Smooth muscle cell (in vitro differentiated cells): ENCODE data around the gene CSRP1. TPM values are rescaled to one million over a fixed set of nuclear protein-coding genes. Genes with fewer than 3 reads are reported as not detected.

Experiments used
- DNase-seq: peaks from one replicate; lab custom pipeline; 2025; ENCODE audit not compliant: unreplicated experiment; lab: John Stamatoyannopoulos, UW
- H2AFZ ChIP-seq: fragments of 200-600 bp; sonication (generic); 2 replicates; pipeline ENCODE4 v1.6.0; 2016; ENCODE audit warnings: antibody characterized with exemption, low read depth, mild to moderate bottlenecking
- H3F3A ChIP-seq: fragments of 200-600 bp; sonication (generic); 2 replicates; pipeline ENCODE4 v1.6.0; 2017; ENCODE audit warnings: antibody characterized with exemption, low read depth
- H3K27ac ChIP-seq: fragments of 200-600 bp; sonication (generic); 2 replicates; pipeline ENCODE4 v1.5.1; 2016; ENCODE audit warnings: low read depth, mild to moderate bottlenecking
- H3K27me3 ChIP-seq: fragments of 200-600 bp; sonication (generic); 2 replicates; pipeline ENCODE4 v1.6.1; 2016; ENCODE audit warnings: low read depth, mild to moderate bottlenecking
- H3K36me3 ChIP-seq: fragments of 200-600 bp; sonication (generic); 2 replicates; pipeline ENCODE4 v1.5.1; 2016; ENCODE audit warnings: low read depth
- H3K4me1 ChIP-seq: fragments of 200-600 bp; sonication (generic); 2 replicates; pipeline ENCODE4 v1.5.1; 2016; ENCODE audit warnings: low read depth
- H3K4me2 ChIP-seq: fragments of 200-600 bp; sonication (generic); 2 replicates; pipeline ENCODE4 v1.6.0; 2016; ENCODE audit warnings: mild to moderate bottlenecking
- H3K4me3 ChIP-seq: fragments of 200-600 bp; sonication (generic); 2 replicates; pipeline ENCODE4 v1.5.1; 2016; ENCODE audit warnings: mild to moderate bottlenecking
- H3K79me2 ChIP-seq: fragments of 200-600 bp; sonication (generic); 2 replicates; pipeline ENCODE4 v1.6.0; 2016; ENCODE audit warnings: low read depth, mild to moderate bottlenecking
- H3K9ac ChIP-seq: fragments of 200-600 bp; sonication (generic); 2 replicates; pipeline ENCODE4 v1.6.0; 2016; ENCODE audit warnings: low read depth
- H3K9me3 ChIP-seq: fragments of 200-600 bp; sonication (generic); replicated peaks from 2 replicates; pipeline ENCODE4 v1.5.1; 2016; ENCODE audit warnings: low read depth
- H4K20me1 ChIP-seq: fragments of 200-600 bp; sonication (generic); 2 replicates; pipeline ENCODE4 v1.6.0; 2016; ENCODE audit warnings: low read depth
- WGBS: methylation state at CpG from one replicate; pipeline ENCODE4 v1.1.7; 2016; ENCODE audit warnings: low lambda C conversion rate; 5-methylcytosine and 5-hydroxymethylcytosine counted together
- polyA plus RNA-seq: library from polyadenylated mRNA; unstranded; fragments of >200 nt; fragmentation: Nextera tagmentation; extraction: Ambion mirVana; gene quantifications from 2 replicates; pipeline ENCODE4 v1.2.1, GENCODE V29; 2016
- total RNA-seq: library from RNA; depleted of rRNA; stranded (reverse); fragments of >200 nt; gene quantifications from 2 replicates; pipeline ENCODE4 v1.2.3, GENCODE V29; 2014
- TF ChIP-seq, protein P1 (sequence below): fragments of 200-600 bp; sonication (generic); IDR thresholded peaks from 2 replicates; pipeline ENCODE4 v1.5.1; 2017; ENCODE audit warnings: borderline replicate concordance, mild to moderate bottlenecking, antibody characterized with exemption; ENCODE audit not compliant: insufficient read depth, poor library complexity, severe bottlenecking

The CSRP1 gene
- total and polyA plus RNA-seq, 2 experiments from 2014 or later: 202 to 345 TPM

DNA sequence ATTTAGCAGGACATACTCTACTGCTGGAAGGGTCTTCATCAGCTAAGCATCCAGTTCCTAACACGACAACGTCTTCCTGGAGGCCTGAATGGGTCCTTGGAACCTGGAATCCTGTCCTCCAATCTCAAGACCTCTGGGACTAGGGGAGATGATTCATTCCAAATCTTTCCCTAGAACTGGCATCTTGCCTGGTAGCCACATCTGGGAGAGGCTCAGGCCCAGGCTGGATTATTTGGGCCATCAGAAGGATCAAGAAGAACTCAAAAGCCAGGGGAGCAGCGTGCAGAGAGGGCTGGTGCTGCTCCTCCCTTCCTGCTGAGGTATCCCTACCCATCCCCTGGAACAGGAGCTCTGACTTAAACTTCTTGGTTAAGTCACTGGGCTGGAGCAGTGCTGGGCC is 35.2 kb downstream of the CSRP1 start:
- Histone ChIP-seq H3K27me3 (no peaks in the 10 kb centered on the region), H3K79me2 (peaks cover 20% of the 10 kb centered on the region), H3K9ac (no peak overlapping the region), H3K9me3 (no peaks in the 10 kb centered on the region), H3K4me1 (peaks cover 12% of the 10 kb centered on the region), H3K4me3 (no peak overlapping the region), H2AFZ (no peak overlapping the region), H4K20me1 (peaks cover 19% of the 10 kb centered on the region), H3K36me3 (no peaks in the 10 kb centered on the region), H3K4me2 (no peak overlapping the region), H3F3A (peaks cover 21% of the 10 kb centered on the region), H3K27ac (no peak overlapping the region)
- TF ChIP-seq, protein P1, sequence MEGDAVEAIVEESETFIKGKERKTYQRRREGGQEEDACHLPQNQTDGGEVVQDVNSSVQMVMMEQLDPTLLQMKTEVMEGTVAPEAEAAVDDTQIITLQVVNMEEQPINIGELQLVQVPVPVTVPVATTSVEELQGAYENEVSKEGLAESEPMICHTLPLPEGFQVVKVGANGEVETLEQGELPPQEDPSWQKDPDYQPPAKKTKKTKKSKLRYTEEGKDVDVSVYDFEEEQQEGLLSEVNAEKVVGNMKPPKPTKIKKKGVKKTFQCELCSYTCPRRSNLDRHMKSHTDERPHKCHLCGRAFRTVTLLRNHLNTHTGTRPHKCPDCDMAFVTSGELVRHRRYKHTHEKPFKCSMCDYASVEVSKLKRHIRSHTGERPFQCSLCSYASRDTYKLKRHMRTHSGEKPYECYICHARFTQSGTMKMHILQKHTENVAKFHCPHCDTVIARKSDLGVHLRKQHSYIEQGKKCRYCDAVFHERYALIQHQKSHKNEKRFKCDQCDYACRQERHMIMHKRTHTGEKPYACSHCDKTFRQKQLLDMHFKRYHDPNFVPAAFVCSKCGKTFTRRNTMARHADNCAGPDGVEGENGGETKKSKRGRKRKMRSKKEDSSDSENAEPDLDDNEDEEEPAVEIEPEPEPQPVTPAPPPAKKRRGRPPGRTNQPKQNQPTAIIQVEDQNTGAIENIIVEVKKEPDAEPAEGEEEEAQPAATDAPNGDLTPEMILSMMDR: no peak
- 77% methylated on average over 3 of the region's 3 CpGs for WGBS
- no peak for DNase-seq

DNA sequence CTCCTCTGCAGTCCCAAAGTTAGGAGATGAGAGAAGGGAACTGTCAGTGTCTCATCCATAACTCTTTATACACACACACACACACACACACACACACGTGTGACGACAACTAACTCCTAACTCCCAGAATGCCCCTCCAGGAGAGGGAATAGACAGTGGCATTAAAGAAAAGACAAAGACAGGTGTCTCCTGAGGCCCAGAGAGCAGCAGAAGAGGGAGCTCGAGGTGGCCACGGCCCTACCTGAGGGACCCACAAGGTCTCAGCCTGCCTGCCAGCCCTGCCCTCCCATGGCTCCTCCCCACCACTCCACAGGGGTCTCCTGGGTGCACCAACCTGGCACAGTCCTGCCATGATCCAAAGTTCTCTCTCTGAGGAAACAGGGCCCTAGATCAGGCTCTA is 36.3 kb downstream of the CSRP1 start:
- Histone ChIP-seq H3K4me3 (no peak overlapping the region), H3K27me3 (no peaks in the 10 kb centered on the region), H3F3A (peaks cover 29% of the 10 kb centered on the region), H2AFZ (no peak overlapping the region), H4K20me1 (peaks cover 31% of the 10 kb centered on the region), H3K79me2 (peaks cover 32% of the 10 kb centered on the region), H3K9me3 (no peaks in the 10 kb centered on the region), H3K4me1 (peaks cover 11% of the 10 kb centered on the region), H3K9ac (no peak overlapping the region), H3K27ac (no peak overlapping the region), H3K36me3 (no peaks in the 10 kb centered on the region), H3K4me2 (no peak overlapping the region)
- no peak for DNase-seq
- 96% methylated on average over 4 of the region's 4 CpGs for WGBS
- TF ChIP-seq, protein P1: no peak

DNA sequence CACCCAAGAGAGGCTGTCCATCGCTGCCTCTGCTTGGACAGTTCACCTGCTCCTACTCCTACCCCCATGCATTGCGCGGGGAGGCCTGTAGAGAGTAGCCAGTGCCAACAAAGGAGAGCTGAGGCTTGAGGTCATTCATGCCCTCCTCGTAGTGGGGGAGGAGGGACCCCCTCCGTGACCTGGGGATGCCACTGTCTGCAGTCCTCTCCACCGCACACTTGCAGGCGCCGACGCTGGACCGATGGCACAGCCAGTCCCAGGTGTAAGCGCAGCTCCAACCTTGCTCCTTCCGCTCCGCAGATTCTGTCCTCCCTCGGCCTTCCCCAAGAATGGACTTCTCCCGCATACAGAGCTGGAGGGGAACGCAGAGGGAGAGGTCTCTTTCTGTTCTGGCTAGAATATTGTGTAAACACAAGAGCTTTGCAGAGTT is 37.3 kb downstream of the CSRP1 start:
- TF ChIP-seq, protein P1: no peak
- Histone ChIP-seq H3K9me3 (no peaks in the 10 kb centered on the region), H4K20me1 (peaks cover 40% of the 10 kb centered on the region), H3K36me3 (no peaks in the 10 kb centered on the region), H3K4me1 (peaks cover 11% of the 10 kb centered on the region), H3K27me3 (no peaks in the 10 kb centered on the region), H3K4me3 (peak overlapping the region; percentile 91), H2AFZ (no peak overlapping the region), H3K9ac (peak overlapping the region; percentile 94), H3K4me2 (peak overlapping the region; percentile 92), H3K27ac (peak overlapping the region; percentile 94), H3K79me2 (peaks cover 41% of the 10 kb centered on the region), H3F3A (peaks cover 29% of the 10 kb centered on the region)
- 29% methylated on average over 16 of the region's 16 CpGs for WGBS
- no peak for DNase-seq

DNA sequence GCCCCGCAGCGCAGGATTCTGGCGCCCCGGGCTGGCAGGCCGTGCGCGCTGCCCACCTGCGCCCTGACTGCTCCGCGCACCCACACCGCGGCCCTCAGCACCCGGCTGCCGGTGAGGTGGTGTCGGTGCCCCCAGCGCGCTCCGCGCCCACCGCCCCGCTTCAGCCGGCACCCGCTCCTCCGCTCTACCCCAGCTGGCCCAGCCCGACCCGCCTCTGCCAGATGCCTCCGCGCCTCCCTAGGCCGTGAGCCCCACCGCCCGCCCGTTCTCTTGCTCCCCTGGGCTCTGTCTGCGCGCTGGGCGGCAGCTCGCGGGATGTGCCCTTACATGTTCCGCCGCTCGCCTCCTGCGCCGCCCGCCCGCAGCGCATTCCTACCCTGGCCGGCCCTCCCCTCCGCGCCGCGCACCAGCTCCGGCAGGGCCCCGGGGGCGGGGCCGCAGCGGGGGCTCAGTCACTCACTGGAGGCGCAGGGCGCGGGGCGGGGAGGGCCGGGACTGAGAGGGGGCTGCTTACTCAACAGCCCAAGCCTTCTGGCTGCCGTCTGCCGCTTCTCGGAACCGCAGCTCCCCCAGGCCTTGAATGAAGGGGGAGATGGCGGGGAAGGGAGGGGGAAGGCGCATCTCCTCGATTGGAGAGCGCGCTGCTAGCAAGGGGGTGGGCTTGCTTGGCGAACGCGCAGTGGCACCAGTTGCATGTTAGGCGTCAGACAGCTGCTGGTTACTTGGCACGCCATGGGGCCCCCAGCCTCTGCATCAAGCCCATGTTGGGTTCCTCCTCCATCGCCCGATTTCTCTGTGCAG is 37.9 kb downstream of the CSRP1 start, which contains the start of gene PHLDA3:
Gene PHLDA3, minus strand, starts transcription at position 345 of the 801 bp plus-strand sequence. CDS start 402 bp downstream, outside the sequence.
- DNase-seq: peak; percentile 88
- H3K4me1 ChIP-seq: peaks cover 11% of the 10 kb centered on the region
- H4K20me1 ChIP-seq: peaks cover 46% of the 10 kb centered on the region
- peak within 1 kb of the TSS; percentile 94 for H3K27ac ChIP-seq
- no peaks in the 10 kb centered on the region for H3K27me3 ChIP-seq
- 4% methylated on average over 23 of the region's 76 CpGs for WGBS
- H3K9me3 ChIP-seq: no peaks in the 10 kb centered on the region
- H3K4me2 ChIP-seq: peak within 1 kb of the TSS; percentile 92
- H3K4me3 ChIP-seq: peak within 1 kb of the TSS; percentile 91
- TF ChIP-seq, protein P1: no peak
- H3F3A ChIP-seq: peaks cover 30% of the 10 kb centered on the region
- H3K9ac ChIP-seq: peak within 1 kb of the TSS; percentile 94
- H3K36me3 ChIP-seq: no peaks in the 10 kb centered on the region
- H3K79me2 ChIP-seq: peaks cover 47% of the 10 kb centered on the region
- H2AFZ ChIP-seq: no peak within 1 kb of the TSS
